Ishikawa (cell line): ENCODE data around the gene LIMA1.

Experiments
- CEBPB ChIP-seq: IDR thresholded peaks from 2 replicates; pipeline ENCODE4 v1.6.1; 2012
- EP300 ChIP-seq: IDR thresholded peaks from 2 replicates; pipeline ENCODE4 v1.6.1; 2012; ENCODE audit warnings: borderline replicate concordance
- FOXM1 ChIP-seq: IDR thresholded peaks from 2 replicates; pipeline ENCODE4 v1.6.1; 2012; ENCODE audit warnings: low read depth, borderline replicate concordance
- NFIC ChIP-seq: IDR thresholded peaks from 2 replicates; pipeline ENCODE4 v1.6.1; 2012
- REST ChIP-seq: IDR thresholded peaks from 2 replicates; pipeline ENCODE4 v1.6.1; 2012; ENCODE audit warnings: low read depth, mild to moderate bottlenecking
- TAF1 ChIP-seq: IDR thresholded peaks from 2 replicates; pipeline ENCODE4 v1.6.1; 2012; ENCODE audit warnings: low read depth, mild to moderate bottlenecking
- YY1 ChIP-seq: IDR thresholded peaks from 2 replicates; pipeline ENCODE4 v1.6.1; 2012; ENCODE audit warnings: low read depth
- ZBTB7A ChIP-seq: IDR thresholded peaks from 2 replicates; pipeline ENCODE4 v1.6.1; 2012; ENCODE audit warnings: low read depth

- TF ChIP-seq CEBPB (no peak), FOXM1 (no peak), REST (no peak), NFIC (no peak), EP300 (no peak), TAF1 (no peak), YY1 (no peak), ZBTB7A (no peak)
Observed at GRCh38 chr12:50187084-50187900, 96.0 kb downstream of the LIMA1 start.
